HEK293 (cell line): ENCODE results near the gene ATG2A.

Source experiments
- CTCF ChIA-PET: fragments of 350-600 bp; formaldehyde crosslinking; extraction: SDS; loops from one replicate; lab custom pipeline; 2021; ENCODE audit warnings: antibody characterized with exemption; lab: Yijun Ruan, JAX
- POLR2A ChIA-PET: fragments of 300-600 bp; formaldehyde crosslinking; extraction: SDS; loops from one replicate; lab custom pipeline; 2020; ENCODE audit warnings: antibody characterized with exemption, inconsistent platforms; lab: Yijun Ruan, JAX
- H3K27ac ChIP-seq: fragments of 200-500 bp; sonication (Bioruptor generic); 2 replicates; pipeline ENCODE4 v1.5.1; 2014; ENCODE audit warnings: low read depth, low read length, control low read depth, inconsistent platforms; ENCODE audit errors: extremely low read depth
- H3K36me3 ChIP-seq, 2 experiments: fragments of 200-500 bp in 1 of 2; sonication (Bioruptor generic) in 1 of 2; 1 replicate in 1 of 2; 2 replicates in 1 of 2; pipeline ENCODE4 v1.5.1; 2014 to 2017; ENCODE audit warnings: inconsistent platforms in 2 of 2, low read length in 2 of 2; ENCODE audit not compliant: control insufficient read depth in 2 of 2, insufficient read depth in 1 of 2
- H3K4me1 ChIP-seq: fragments of 200-500 bp; sonication (Bioruptor generic); 2 replicates; pipeline ENCODE4 v1.5.1; 2014; ENCODE audit warnings: mild to moderate bottlenecking, low read length, inconsistent platforms; ENCODE audit not compliant: control insufficient read depth, insufficient read depth
- H3K4me3 ChIP-seq: 2 replicates; pipeline ENCODE4 v1.5.1; 2011; ENCODE audit warnings: low read depth, mild to moderate bottlenecking, control low read depth, low read length, moderate library complexity
- H3K9me3 ChIP-seq: fragments of 200-500 bp; sonication (Bioruptor generic); 2 replicates; pipeline ENCODE4 v1.5.1; 2014; ENCODE audit warnings: low read depth, low read length, inconsistent platforms; ENCODE audit not compliant: control insufficient read depth, insufficient read depth
- BCL11A ChIP-seq: fragments of 450-650 bp; formaldehyde crosslinking; IDR thresholded peaks from 2 replicates; pipeline ENCODE4 v1.5.1; 2016; ENCODE audit warnings: low read depth, missing biosample characterization, missing genetic modification characterization
- ELK4 ChIP-seq: IDR thresholded peaks from 2 replicates; pipeline ENCODE4 v1.6.1; 2011; ENCODE audit warnings: mild to moderate bottlenecking, low read depth, low read length, borderline replicate concordance
- GLIS1 ChIP-seq: fragments of 450-650 bp; formaldehyde crosslinking; IDR thresholded peaks from 2 replicates; pipeline ENCODE4 v1.5.1; 2016; ENCODE audit warnings: missing biosample characterization, missing genetic modification characterization
- GLIS2 ChIP-seq: fragments of 450-650 bp; formaldehyde crosslinking; IDR thresholded peaks from 2 replicates; pipeline ENCODE4 v1.5.1; 2016; ENCODE audit warnings: missing biosample characterization, missing genetic modification characterization
- OSR2 ChIP-seq: fragments of 450-650 bp; formaldehyde crosslinking; IDR thresholded peaks from 2 replicates; pipeline ENCODE4 v1.5.1; 2016; ENCODE audit warnings: missing biosample characterization, missing genetic modification characterization
- ZBTB8A ChIP-seq: fragments of 450-650 bp; formaldehyde crosslinking; IDR thresholded peaks from 2 replicates; pipeline ENCODE4 v1.5.1; 2016; ENCODE audit warnings: missing biosample characterization, missing genetic modification characterization
- ZIC2 ChIP-seq: fragments of 450-650 bp; formaldehyde crosslinking; IDR thresholded peaks from 2 replicates; pipeline ENCODE4 v1.5.1; 2016; ENCODE audit warnings: missing biosample characterization, missing genetic modification characterization
- ZNF112 ChIP-seq: fragments of 450-650 bp; formaldehyde crosslinking; IDR thresholded peaks from 2 replicates; pipeline ENCODE4 v1.5.0; 2017; ENCODE audit warnings: missing biosample characterization, missing genetic modification characterization
- ZNF132 ChIP-seq: fragments of 450-650 bp; formaldehyde crosslinking; IDR thresholded peaks from 2 replicates; pipeline ENCODE4 v1.5.1; 2017; ENCODE audit warnings: missing biosample characterization, missing genetic modification characterization, borderline replicate concordance
- ZNF146 ChIP-seq: fragments of 450-650 bp; formaldehyde crosslinking; IDR thresholded peaks from 2 replicates; pipeline ENCODE4 v1.5.1; 2016; ENCODE audit warnings: missing biosample characterization, missing genetic modification characterization
- ZNF148 ChIP-seq: fragments of 450-650 bp; formaldehyde crosslinking; IDR thresholded peaks from 2 replicates; pipeline ENCODE4 v1.5.0; 2017; ENCODE audit warnings: missing biosample characterization, missing genetic modification characterization, borderline replicate concordance
- ZNF2 ChIP-seq: fragments of 450-650 bp; formaldehyde crosslinking; IDR thresholded peaks from 2 replicates; pipeline ENCODE4 v1.5.1; 2016; ENCODE audit warnings: missing biosample characterization, missing genetic modification characterization
- ZNF221 ChIP-seq: fragments of 450-650 bp; formaldehyde crosslinking; IDR thresholded peaks from 2 replicates; pipeline ENCODE4 v1.5.1; 2017; ENCODE audit warnings: missing biosample characterization, missing genetic modification characterization, borderline replicate concordance
- ZNF223 ChIP-seq: fragments of 450-650 bp; formaldehyde crosslinking; IDR thresholded peaks from 2 replicates; pipeline ENCODE4 v1.5.1; 2016; ENCODE audit warnings: missing biosample characterization, missing genetic modification characterization
- ZNF266 ChIP-seq: fragments of 450-650 bp; formaldehyde crosslinking; IDR thresholded peaks from 2 replicates; pipeline ENCODE4 v1.5.1; 2016; ENCODE audit warnings: missing biosample characterization, missing genetic modification characterization, low read depth
- ZNF335 ChIP-seq: fragments of 450-650 bp; formaldehyde crosslinking; conservative IDR thresholded peaks from 2 replicates; pipeline ENCODE4 v1.5.1; 2016; ENCODE audit warnings: missing biosample characterization, missing genetic modification characterization
- ZNF362 ChIP-seq: fragments of 450-650 bp; formaldehyde crosslinking; IDR thresholded peaks from 2 replicates; pipeline ENCODE4 v1.5.1; 2016; ENCODE audit warnings: missing biosample characterization, missing genetic modification characterization
- ZNF514 ChIP-seq: fragments of 450-650 bp; formaldehyde crosslinking; IDR thresholded peaks from 2 replicates; pipeline ENCODE4 v1.5.1; 2016; ENCODE audit warnings: missing biosample characterization, missing genetic modification characterization
- ZNF558 ChIP-seq: fragments of 450-650 bp; formaldehyde crosslinking; IDR thresholded peaks from 2 replicates; pipeline ENCODE4 v1.5.1; 2016; ENCODE audit warnings: missing biosample characterization, missing genetic modification characterization
- ZNF580 ChIP-seq: fragments of 450-650 bp; formaldehyde crosslinking; IDR thresholded peaks from 2 replicates; pipeline ENCODE4 v1.5.1; 2016; ENCODE audit warnings: missing biosample characterization, missing genetic modification characterization
- ZNF600 ChIP-seq: fragments of 450-650 bp; formaldehyde crosslinking; IDR thresholded peaks from 2 replicates; pipeline ENCODE4 v1.5.1; 2016; ENCODE audit warnings: missing biosample characterization, missing genetic modification characterization
- ZNF629 ChIP-seq: fragments of 450-650 bp; formaldehyde crosslinking; IDR thresholded peaks from 2 replicates; pipeline ENCODE4 v1.5.1; 2017; ENCODE audit warnings: missing biosample characterization, missing genetic modification characterization
- ZNF639 ChIP-seq: fragments of 450-650 bp; formaldehyde crosslinking; IDR thresholded peaks from 2 replicates; pipeline ENCODE4 v1.5.1; 2016; ENCODE audit warnings: missing biosample characterization, missing genetic modification characterization
- ZNF654 ChIP-seq: fragments of 450-650 bp; formaldehyde crosslinking; IDR thresholded peaks from 2 replicates; pipeline ENCODE4 v1.5.1; 2016; ENCODE audit warnings: low read depth, missing biosample characterization, missing genetic modification characterization
- ZNF768 ChIP-seq: fragments of 450-650 bp; formaldehyde crosslinking; IDR thresholded peaks from 2 replicates; pipeline ENCODE4 v1.5.1; 2018; ENCODE audit warnings: missing biosample characterization, mild to moderate bottlenecking, missing genetic modification characterization
- ZNF785 ChIP-seq: fragments of 450-650 bp; formaldehyde crosslinking; IDR thresholded peaks from 2 replicates; pipeline ENCODE4 v1.5.1; 2016; ENCODE audit warnings: missing biosample characterization, missing genetic modification characterization
- ZNF837 ChIP-seq: fragments of 450-650 bp; formaldehyde crosslinking; IDR thresholded peaks from 2 replicates; pipeline ENCODE4 v1.5.1; 2016; ENCODE audit warnings: missing biosample characterization, missing genetic modification characterization
- ZSCAN30 ChIP-seq: fragments of 450-650 bp; IDR thresholded peaks from 2 replicates; pipeline ENCODE4 v1.5.1; 2018; ENCODE audit warnings: missing biosample characterization, mild to moderate bottlenecking, missing genetic modification characterization, moderate library complexity

Gene ATG2A

GRCh38 chr11:64933213-64933934, 16.4 kb upstream of the ATG2A start:
- H3K9me3 ChIP-seq = no peaks in the 10 kb centered on the region
- no peaks in the 10 kb centered on the region for H3K4me1 ChIP-seq
- ChIA-PET POLR2A (interaction anchor here (2.3 kb wide), 1 partner anchor 9 kb away, joined by 8 read pairs; the partner anchor contains the start of gene PPP2R5B), CTCF (interaction anchor here (0.5 to 1.3 kb wide), 3 partner anchors 11 to 341 kb away, joined by 3 to 4 read pairs (median 3); no protein-coding TSS in a partner anchor)
- TF ChIP-seq OSR2 (peak; percentile 86), ZNF639 (tag by site-specific recombination) (no peak), ZNF629 (no peak), ZNF335 (tag by site-specific recombination) (no peak), ZNF785 (tag by site-specific recombination) (no peak), ZSCAN30 (tag by site-specific recombination) (no peak), ZNF514 (no peak), ZNF580 (tag by site-specific recombination) (no peak), ELK4 (no peak), GLIS2 (tag by site-specific recombination) (peak; percentile 60; the same call in 1 of the 2 replicates), ZNF558 (tag by site-specific recombination) (no peak), ZNF146 (tag by site-specific recombination) (no peak), BCL11A (no peak), ZNF148 (tag by site-specific recombination) (no peak), GLIS1 (tag by site-specific recombination) (peak; percentile 91), ZIC2 (tag by site-specific recombination) (peak; percentile 77), ZNF654 (tag by site-specific recombination) (no peak), ZNF768 (tag by site-specific recombination) (no peak), ZNF223 (tag by site-specific recombination) (no peak), ZNF837 (tag by site-specific recombination) (no peak), ZNF221 (no peak), ZBTB8A (tag by site-specific recombination) (no peak), ZNF2 (no peak), ZNF362 (tag by site-specific recombination) (no peak), ZNF132 (tag by site-specific recombination) (no peak), ZNF112 (tag by site-specific recombination) (no peak), ZNF266 (tag by site-specific recombination) (no peak), ZNF600 (tag by site-specific recombination) (peak; percentile 83)
- H3K27ac ChIP-seq = no peak overlapping the region
- no peak overlapping the region for H3K4me3 ChIP-seq
- peaks cover 0 to 62% of the 10 kb centered on the region in 2 experiments; a peak in 1 of 3 replicates for H3K36me3 ChIP-seq
